OCI-LY3 (cell line): Measurements from ENCODE around the gene ETV7.

Experiments used
- H2AFZ ChIP-seq: fragments of 200-600, 300-600 bp; shearing (Covaris generic); 2 replicates; pipeline ENCODE4 v1.6.0; 2014; ENCODE audit warnings: antibody characterized with exemption, low read depth, low read length
- H3K27ac ChIP-seq: fragments of 200-600, 300-600 bp; sonication (generic); 2 replicates; pipeline ENCODE4 v1.5.1; 2014; ENCODE audit warnings: mild to moderate bottlenecking, low read length, moderate library complexity, mixed read lengths
- H3K27me3 ChIP-seq: fragments of 200-600, 300-600 bp; sonication (generic); 2 replicates; pipeline ENCODE4 v1.6.1; 2014; ENCODE audit warnings: low read depth, low read length, mixed read lengths
- H3K36me3 ChIP-seq: fragments of 200-600, 300-600 bp; sonication (generic); replicated peaks from 2 replicates; pipeline ENCODE3; 2014; ENCODE audit warnings: low read depth, low read length, mixed read lengths
- H3K4me1 ChIP-seq: fragments of 300-600, 200-600 bp; sonication (generic); 2 replicates; pipeline ENCODE4 v1.6.1; 2014; ENCODE audit warnings: low read length, mixed read lengths
- H3K4me2 ChIP-seq: fragments of 200-600, 300-600 bp; sonication (generic); 2 replicates; pipeline ENCODE4 v1.6.1; 2014; ENCODE audit warnings: low read length, mixed read lengths
- H3K4me3 ChIP-seq: fragments of 300-600, 200-600 bp; sonication (generic); 2 replicates; pipeline ENCODE4 v1.5.1; 2014; ENCODE audit warnings: antibody characterized with exemption, mild to moderate bottlenecking, low read length, moderate library complexity
- H3K79me2 ChIP-seq: fragments of 300-600, 200-600 bp; shearing (Covaris generic); 2 replicates; pipeline ENCODE4 v1.6.1; 2014; ENCODE audit warnings: mild to moderate bottlenecking, low read length, mixed read lengths
- H3K9ac ChIP-seq: fragments of 300-600, 200-600 bp; shearing (Covaris generic); 2 replicates; pipeline ENCODE4 v1.6.0; 2014; ENCODE audit warnings: mild to moderate bottlenecking, low read length, moderate library complexity
- H3K9me3 ChIP-seq: fragments of 200-600, 300-600 bp; shearing (Covaris generic); 2 replicates; pipeline ENCODE4 v1.6.1; 2014; ENCODE audit warnings: low read length, mixed read lengths; ENCODE audit not compliant: insufficient read depth
- H4K20me1 ChIP-seq: fragments of 200-600, 300-600 bp; sonication (generic); 2 replicates; pipeline ENCODE4 v1.6.1; 2016; ENCODE audit warnings: low read length, mixed read lengths; ENCODE audit not compliant: insufficient read depth
- EZH2phosphoT487 ChIP-seq: fragments of 200-600 bp; shearing (Covaris generic); IDR thresholded peaks from 2 replicates; pipeline ENCODE4 v1.6.1; 2018; ENCODE audit warnings: antibody characterized with exemption, mixed run types, low read depth
- TF ChIP-seq, protein P1 (sequence below): fragments of 200-600, 300-600 bp; sonication (generic); IDR thresholded peaks from 2 replicates; pipeline ENCODE4 v1.5.1; 2014; ENCODE audit warnings: antibody characterized with exemption, low read length, low read depth

ETV7 gene

DNA sequence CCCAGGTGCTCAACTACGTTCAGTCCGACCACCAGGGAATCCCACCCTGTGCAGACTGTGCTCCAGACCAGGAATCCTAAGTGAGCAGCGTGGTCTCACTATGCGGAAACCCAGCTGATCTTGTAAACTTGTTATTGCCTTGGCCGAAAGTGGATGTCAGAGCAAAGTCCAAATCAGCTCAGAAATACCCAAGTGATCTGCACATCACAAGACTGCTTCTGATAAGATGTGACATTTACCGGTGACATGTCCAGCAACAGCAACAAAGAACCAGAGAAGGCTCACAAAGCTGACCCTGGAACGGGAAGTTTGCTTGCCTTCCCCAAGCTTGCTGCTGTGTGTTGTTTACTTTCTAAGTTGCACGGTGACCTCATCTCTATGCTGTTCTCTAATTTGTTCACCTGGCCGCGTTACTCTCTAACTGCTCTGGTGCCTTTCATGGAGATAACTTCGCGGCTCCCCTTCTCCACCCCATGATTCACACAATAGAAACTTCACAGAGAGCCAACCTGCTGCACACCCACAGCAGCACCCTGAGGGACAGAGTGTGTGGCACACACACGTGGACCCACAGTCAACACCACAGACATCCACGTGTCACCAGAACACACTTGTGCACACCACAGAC is 52.5 kb downstream of the ETV7 start:
- no peaks in the 10 kb centered on the region for H3K79me2 ChIP-seq
- TF ChIP-seq EZH2phosphoT487, result no peak
- TF ChIP-seq, protein P1, sequence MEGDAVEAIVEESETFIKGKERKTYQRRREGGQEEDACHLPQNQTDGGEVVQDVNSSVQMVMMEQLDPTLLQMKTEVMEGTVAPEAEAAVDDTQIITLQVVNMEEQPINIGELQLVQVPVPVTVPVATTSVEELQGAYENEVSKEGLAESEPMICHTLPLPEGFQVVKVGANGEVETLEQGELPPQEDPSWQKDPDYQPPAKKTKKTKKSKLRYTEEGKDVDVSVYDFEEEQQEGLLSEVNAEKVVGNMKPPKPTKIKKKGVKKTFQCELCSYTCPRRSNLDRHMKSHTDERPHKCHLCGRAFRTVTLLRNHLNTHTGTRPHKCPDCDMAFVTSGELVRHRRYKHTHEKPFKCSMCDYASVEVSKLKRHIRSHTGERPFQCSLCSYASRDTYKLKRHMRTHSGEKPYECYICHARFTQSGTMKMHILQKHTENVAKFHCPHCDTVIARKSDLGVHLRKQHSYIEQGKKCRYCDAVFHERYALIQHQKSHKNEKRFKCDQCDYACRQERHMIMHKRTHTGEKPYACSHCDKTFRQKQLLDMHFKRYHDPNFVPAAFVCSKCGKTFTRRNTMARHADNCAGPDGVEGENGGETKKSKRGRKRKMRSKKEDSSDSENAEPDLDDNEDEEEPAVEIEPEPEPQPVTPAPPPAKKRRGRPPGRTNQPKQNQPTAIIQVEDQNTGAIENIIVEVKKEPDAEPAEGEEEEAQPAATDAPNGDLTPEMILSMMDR, result no peak
- no peak overlapping the region for H3K27ac ChIP-seq
- peaks cover 38% of the 10 kb centered on the region for H3K4me1 ChIP-seq
- no peaks in the 10 kb centered on the region for H3K9me3 ChIP-seq
- H4K20me1 ChIP-seq, result no peaks in the 10 kb centered on the region
- H3K4me2 ChIP-seq, result no peak overlapping the region
- no peak overlapping the region for H3K4me3 ChIP-seq
- no peak overlapping the region for H3K9ac ChIP-seq
- H2AFZ ChIP-seq, result no peak overlapping the region
- peaks cover 36% of the 10 kb centered on the region for H3K27me3 ChIP-seq
- no peaks in the 10 kb centered on the region for H3K36me3 ChIP-seq

DNA sequence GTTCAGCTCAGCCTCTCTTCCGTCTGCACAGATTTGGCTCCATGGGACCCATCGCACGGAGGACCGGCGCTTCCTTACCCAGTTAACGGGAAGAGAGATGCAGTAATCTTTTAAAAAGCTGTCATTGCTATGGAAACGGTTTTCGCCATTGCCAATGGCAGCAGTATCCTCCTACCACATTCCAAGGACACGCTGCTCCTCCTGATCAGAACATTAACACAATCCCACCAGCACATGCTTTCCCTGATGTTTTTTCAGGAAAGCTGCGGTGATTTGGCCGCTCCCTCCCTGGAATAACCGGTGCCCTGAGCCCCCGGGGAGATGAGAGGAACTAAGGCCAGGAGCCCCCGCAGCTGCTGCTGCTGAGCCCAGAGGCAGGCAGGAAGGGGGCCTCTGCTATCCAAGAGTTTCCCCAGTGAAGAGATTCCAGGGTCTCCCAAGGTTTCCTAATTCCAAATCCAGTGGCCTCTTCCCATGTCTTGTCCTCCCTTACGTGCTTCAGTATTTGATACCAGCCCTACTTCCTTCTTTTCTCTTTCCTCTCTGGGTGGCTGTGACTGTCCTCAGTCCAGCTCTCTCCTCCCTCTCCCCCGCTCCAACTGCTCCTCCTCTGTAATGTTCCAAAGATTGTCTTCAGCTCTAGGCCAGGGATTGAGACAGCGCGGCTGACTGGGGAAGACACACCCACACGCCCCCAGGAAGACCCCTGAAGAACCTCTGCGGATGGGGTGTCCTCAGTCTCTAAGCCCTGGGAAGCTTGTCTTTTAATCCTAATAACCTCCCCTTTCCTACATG is 53.3 kb downstream of the ETV7 start:
- H4K20me1 ChIP-seq, result no peaks in the 10 kb centered on the region
- no peak overlapping the region for H3K27ac ChIP-seq
- no peak overlapping the region for H2AFZ ChIP-seq
- H3K9ac ChIP-seq, result no peak overlapping the region
- peaks cover 35% of the 10 kb centered on the region for H3K27me3 ChIP-seq
- no peak overlapping the region for H3K4me3 ChIP-seq
- no peak for TF ChIP-seq EZH2phosphoT487
- TF ChIP-seq, protein P1, result no peak
- no peaks in the 10 kb centered on the region for H3K79me2 ChIP-seq
- H3K4me1 ChIP-seq, result peaks cover 34% of the 10 kb centered on the region
- H3K4me2 ChIP-seq, result no peak overlapping the region
- no peaks in the 10 kb centered on the region for H3K36me3 ChIP-seq
- no peaks in the 10 kb centered on the region for H3K9me3 ChIP-seq

DNA sequence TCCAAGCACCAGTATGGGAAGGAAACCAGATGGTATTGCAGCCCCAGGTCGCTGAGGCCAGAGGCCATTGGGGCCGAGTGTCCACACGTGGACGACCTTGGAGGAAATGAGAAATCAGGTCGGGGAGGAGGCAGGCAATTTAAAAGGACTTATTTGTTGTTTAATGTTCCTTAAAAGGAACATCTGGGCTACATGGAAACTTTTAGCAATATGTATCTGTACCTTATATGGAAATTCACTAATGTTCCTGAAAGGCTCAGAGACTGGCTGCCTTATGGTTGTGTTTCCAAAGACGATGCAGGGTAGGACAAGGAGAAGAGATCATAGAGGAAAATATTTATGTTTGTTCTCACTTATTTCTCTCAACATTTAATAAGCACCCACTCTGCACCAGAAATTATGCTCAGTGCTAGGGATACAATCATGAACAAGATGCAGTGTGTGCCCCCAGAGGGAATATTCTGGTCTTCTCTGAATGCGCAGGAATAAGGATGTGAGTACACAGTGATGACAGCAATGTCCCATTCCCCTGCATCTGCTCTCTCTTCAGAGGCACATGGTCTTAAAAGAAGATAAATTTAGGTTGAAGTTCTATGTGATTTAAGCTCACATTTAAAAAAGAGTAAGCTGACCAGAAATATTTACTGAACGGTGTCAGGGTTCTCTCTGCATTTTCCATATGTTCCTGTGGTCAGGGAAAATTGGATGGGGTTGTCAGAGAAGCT is 54.1 kb downstream of the ETV7 start:
- peaks cover 26% of the 10 kb centered on the region for H3K4me1 ChIP-seq
- H4K20me1 ChIP-seq, result no peaks in the 10 kb centered on the region
- no peak overlapping the region for H3K9ac ChIP-seq
- H3K79me2 ChIP-seq, result no peaks in the 10 kb centered on the region
- TF ChIP-seq EZH2phosphoT487, result no peak
- TF ChIP-seq, protein P1, result no peak
- no peaks in the 10 kb centered on the region for H3K9me3 ChIP-seq
- no peak overlapping the region for H3K27ac ChIP-seq
- no peak overlapping the region for H3K4me2 ChIP-seq
- no peaks in the 10 kb centered on the region for H3K36me3 ChIP-seq
- no peak overlapping the region for H2AFZ ChIP-seq
- H3K27me3 ChIP-seq, result peaks cover 43% of the 10 kb centered on the region
- H3K4me3 ChIP-seq, result no peak overlapping the region

DNA sequence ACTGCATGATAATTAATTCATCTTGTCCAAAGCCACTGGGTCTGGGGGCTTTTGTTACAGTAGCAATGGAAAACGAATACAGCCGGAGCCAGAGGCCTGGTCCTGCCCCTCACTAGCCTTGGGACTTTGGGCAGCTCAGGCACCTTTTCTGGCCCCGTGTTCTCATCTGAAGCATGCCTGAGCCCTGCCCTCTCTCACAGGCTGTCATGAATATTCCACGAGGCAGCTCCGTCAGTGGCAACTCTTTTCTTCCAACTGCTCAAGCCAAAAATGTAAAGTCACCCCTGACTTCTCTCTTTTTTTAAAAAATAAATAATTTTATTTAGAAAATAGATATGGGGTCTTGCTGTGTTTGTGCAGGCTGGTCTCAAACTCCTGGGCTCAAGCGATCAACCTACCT is 56.1 kb downstream of the ETV7 start:
- Histone ChIP-seq H3K9me3 (no peaks in the 10 kb centered on the region), H4K20me1 (no peaks in the 10 kb centered on the region), H3K4me2 (no peak overlapping the region), H3K4me1 (peaks cover 10% of the 10 kb centered on the region), H3K27me3 (peaks cover 59% of the 10 kb centered on the region), H3K36me3 (no peaks in the 10 kb centered on the region), H3K9ac (no peak overlapping the region), H2AFZ (no peak overlapping the region), H3K27ac (no peak overlapping the region), H3K4me3 (no peak overlapping the region), H3K79me2 (no peaks in the 10 kb centered on the region)
- TF ChIP-seq, protein P1, result no peak
- TF ChIP-seq EZH2phosphoT487, result no peak
